HG03571 (cell line): ENCODE results near the gene LGR5.

ENCODE experiments used
- ATAC-seq: cut with Tn5 transposase; IDR thresholded peaks from one replicate; pipeline ENCODE4 v1.9.1; 2021; ENCODE audit not compliant: unreplicated experiment

LGR5 gene

GRCh38 chr12:71591601-71592000, 152.0 kb downstream of the LGR5 start:
- ATAC-seq, result no peak

DNA sequence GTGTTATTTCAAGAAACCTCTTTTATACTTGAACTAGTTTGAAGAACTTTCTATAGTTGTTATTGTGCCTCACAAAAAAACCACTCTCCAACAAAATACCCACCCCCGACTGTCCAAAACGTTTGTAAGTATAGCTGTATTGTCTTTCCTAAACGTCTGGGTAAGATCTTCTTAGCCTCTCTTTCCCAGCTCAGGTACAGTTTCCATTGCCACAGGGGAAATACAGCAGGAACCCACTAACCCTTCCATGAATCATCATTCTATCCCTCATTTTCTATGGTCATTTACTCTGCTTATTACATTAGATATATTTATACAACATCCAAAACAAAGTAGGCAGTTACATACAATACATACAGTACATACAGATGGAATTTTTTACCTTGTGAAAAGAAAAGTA, 153.2 kb downstream of the LGR5 start:
- ATAC-seq, result no peak

DNA sequence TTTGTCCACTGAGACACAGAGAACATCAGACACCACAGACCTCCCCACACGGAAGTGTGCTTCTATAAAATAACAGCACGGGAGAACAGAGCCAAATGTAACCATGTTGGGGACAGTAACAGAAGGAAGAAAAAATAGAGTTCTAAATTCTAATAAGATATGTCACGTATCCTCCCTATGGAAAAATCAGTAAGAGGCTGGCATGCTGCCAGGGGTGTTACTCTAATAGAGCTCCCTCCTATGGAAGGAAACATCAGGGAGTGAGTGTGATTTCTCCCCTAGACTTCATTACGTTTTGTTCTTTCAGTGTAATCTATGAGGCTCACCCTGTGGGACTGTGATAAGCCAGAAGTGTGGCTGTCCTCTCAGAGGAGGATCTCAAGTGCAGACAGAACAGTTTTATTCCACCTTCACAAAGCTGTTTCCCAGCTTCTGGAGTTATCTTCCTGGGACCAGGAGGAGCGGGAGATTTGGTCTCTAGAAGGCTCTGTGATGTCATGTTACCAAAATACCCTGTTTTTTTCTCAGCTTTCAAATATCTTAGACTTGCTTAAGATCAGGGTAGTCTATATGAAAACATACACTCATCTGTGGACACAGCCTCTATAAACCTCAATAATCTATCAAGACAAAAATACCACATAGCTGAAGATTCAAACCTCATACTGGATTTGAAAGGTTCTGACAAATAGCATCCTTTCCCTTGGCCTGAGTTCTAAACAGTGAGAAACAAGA, 154.8 kb downstream of the LGR5 start:
- ATAC-seq, result no peak

DNA sequence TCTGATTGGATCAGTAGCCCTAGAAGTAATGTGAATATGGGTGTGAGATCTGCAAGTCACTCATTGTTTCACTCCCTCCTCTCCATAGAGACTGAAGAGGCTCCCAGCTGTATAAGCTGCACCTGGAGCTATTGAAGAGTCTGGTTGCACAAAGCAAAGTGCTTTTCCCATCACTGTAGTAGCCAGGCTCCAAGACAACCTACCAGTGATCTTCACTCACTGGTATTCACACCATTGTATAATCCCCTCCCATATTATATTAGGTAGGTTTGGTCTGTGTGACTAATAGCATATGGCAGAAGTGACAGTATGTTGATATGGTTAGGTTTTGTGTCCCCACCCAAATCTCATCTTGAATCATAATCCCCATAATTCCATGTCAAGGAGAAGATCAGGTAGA, 159.6 kb downstream of the LGR5 start:
- ATAC-seq, result no peak

DNA sequence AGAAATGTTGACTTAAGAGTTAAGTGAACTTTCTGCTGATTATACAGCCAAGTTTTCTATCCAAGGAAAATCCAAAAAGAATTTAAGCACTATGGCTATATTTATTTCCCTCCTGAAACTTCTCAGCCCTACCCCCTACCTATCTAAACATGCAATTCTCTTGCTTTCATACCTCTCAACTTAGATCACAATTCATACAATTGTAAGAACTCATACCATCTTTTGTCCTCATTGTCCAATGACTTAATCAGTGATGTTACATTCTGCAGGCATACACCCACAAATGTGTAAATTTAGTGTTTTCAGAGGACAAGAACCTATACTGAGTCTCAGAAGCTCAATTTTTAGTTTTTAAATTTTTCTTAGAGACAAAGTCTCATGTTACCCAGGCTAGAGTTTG, 161.9 kb downstream of the LGR5 start:
- no peak for ATAC-seq

GRCh38 chr12:71602761-71603577, 163.4 kb downstream of the LGR5 start:
- no peak for ATAC-seq

GRCh38 chr12:71605039-71605438, 165.4 kb downstream of the LGR5 start:
- ATAC-seq, result no peak

DNA sequence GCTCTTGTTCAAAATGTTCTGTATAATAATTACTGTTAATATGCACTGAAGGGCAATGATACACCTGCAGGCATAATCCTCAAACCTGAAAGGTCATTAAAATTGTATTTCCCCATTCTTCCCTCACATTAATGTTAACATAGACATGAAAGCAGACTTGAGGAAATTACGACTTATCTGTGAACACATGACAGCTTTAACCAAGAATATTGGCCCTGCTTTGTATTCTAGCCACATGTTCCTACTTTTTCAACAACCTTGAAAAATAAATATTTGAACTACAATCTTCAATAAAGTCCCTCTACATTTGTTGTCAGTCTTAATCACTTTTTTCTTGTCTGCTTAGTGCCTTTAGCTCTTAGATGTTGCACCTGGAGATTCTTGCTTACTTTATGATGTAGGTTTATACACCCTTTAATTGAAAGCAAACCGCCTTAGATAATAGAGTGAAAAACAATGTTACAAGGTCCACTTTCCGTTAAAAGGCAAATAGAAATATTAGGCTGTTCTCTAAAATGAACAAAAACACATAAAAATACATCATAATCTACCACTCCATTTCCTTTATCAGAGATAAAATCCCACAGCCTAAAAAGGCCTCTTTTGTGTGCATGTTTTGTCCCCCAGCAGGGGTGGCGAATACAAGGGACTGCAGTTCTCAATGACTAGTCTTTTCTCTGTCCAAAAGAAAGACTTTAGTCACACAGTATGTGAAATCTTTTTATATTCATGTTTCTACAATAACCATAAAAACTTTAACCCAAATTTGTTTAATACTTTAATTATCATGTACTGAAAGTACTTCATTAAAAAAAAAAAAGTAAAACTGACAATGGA, 168.1 kb downstream of the LGR5 start:
- no peak for ATAC-seq

GRCh38 chr12:71610031-71610795, 170.6 kb downstream of the LGR5 start:
- ATAC-seq, result no peak

- ATAC-seq, result no peak
Observed at GRCh38 chr12:71621938-71622337, 182.3 kb downstream of the LGR5 start.

DNA sequence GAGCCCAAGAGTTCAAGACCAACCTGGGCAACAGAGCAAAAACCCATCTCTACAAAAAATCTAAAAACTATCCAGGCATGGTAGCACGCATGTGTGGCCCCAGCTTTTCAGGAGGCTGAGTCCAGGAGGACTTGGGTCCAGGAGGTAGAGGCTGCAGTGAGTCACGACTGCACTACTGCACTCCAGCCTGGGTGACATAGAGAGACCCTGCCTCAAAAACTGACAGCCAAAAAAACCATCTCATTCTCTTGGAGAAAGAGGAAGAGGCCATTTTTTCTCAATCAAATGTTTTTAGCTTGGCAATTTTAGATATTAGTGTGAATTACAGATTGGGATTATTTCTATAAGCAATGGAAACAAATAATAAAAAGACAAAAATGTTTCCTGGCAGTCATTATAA, 185.9 kb downstream of the LGR5 start:
- no peak for ATAC-seq

DNA sequence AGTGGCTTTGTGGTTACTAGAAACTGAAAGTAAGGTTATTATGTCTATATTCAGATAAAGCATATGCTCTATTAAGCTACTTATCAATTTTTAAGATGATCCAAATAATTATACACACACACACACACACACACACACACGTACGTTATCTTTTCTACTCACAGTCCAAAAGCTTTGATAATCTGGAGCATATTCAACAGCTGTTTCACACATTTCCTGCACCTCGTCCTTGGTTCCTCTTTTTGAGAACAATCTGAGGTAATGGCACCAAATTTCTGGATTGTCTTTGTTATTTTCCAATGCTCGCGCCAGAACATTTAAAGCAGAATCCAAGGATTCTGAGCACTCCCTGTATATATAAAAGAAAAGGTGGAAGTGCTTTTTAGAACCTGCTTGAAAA, 186.5 kb downstream of the LGR5 start:
- ATAC-seq, result no peak

- no peak for ATAC-seq
Observed at GRCh38 chr12:71626768-71627167, 187.2 kb downstream of the LGR5 start.

DNA sequence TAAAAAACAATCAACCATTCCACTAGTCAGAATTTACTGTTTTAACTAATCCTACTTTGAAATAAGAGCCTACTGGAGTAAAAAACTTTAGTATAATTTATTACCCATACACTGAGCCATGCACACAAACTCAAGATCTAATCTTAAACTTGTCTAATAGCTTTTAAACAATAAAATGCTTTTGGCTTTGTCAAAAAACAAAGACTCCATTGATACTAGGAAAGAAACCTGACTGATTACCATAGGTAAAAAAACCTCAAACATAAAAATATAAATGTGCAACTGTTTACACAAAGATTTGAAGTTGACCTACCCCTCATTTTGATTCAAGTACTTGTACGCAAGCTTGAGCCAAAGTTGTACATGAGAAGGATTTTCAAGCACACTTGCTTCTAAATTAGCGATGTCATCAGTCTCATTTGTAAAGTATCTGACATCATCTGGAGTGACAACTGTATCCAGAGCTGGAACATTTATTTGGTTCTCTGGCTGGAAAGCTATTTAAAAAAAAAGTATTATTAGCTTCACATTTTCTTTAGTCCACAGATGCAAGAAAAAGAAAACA, 187.9 kb downstream of the LGR5 start:
- ATAC-seq, result no peak
